IMR-90 (cell line): ENCODE results near the gene SLC48A1. TPM values are rescaled to one million over a fixed set of nuclear protein-coding genes. Genes with fewer than 3 reads are reported as not detected.

Experiments used
- ATAC-seq: fragments of 200-7000 bp; cut with Tn5 transposase; 2 replicates; pipeline ENCODE4 v1.9.1; 2020; ENCODE audit warnings: low read depth, mild to moderate bottlenecking, moderate library complexity
- BruUV-seq: library from RNA; stranded (reverse); fragments of 400-500 nt; replicated peaks from 2 replicates; lab custom pipeline; 2021; lab: Mats Ljungman, UMichigan
- CTCF ChIA-PET: fragments of 300-600 bp; formaldehyde crosslinking; extraction: SDS; loops from one replicate; lab custom pipeline; 2021; ENCODE audit warnings: antibody characterized with exemption; lab: Yijun Ruan, JAX
- POLR2A ChIA-PET: fragments of 300-600 bp; sonication (Branson Sonifier 250); formaldehyde crosslinking; loops from one replicate; lab custom pipeline; 2022; ENCODE audit warnings: antibody characterized with exemption; ENCODE audit not compliant: unreplicated experiment; lab: Charles Lee
- DNase-seq: peaks from one replicate; pipeline ENCODE4 v3.0.0; 2013
- H2AFZ ChIP-seq: replicated peaks from 2 replicates; pipeline ENCODE3; 2013; ENCODE audit warnings: low read length, mild to moderate bottlenecking; ENCODE audit not compliant: poor library complexity
- H2AK5ac ChIP-seq: 2 replicates; pipeline ENCODE4 v1.6.1; 2013; ENCODE audit warnings: low read depth, low read length, inconsistent platforms
- H2AK9ac ChIP-seq: replicated peaks from 2 replicates; pipeline ENCODE3; 2013; ENCODE audit warnings: mild to moderate bottlenecking, low read depth, low read length, moderate library complexity; ENCODE audit not compliant: poor library complexity
- H2BK120ac ChIP-seq: 2 replicates; pipeline ENCODE4 v1.6.1; 2013; ENCODE audit warnings: low read depth, low read length, inconsistent platforms
- H2BK15ac ChIP-seq: 3 replicates; pipeline ENCODE4 v1.6.1; 2013; ENCODE audit warnings: low read depth, low read length, inconsistent platforms
- H2BK20ac ChIP-seq: 2 replicates; pipeline ENCODE4 v1.6.1; 2013; ENCODE audit warnings: low read depth, mild to moderate bottlenecking, inconsistent platforms, low read length, moderate library complexity
- H2BK5ac ChIP-seq: 2 replicates; pipeline ENCODE4 v1.6.1; 2013; ENCODE audit warnings: mild to moderate bottlenecking, low read depth, low read length, inconsistent platforms; ENCODE audit not compliant: poor library complexity, severe bottlenecking
- H3K14ac ChIP-seq: replicated peaks from 2 replicates; pipeline ENCODE4 v1.6.1; 2013; ENCODE audit warnings: low read depth, low read length, inconsistent platforms
- H3K18ac ChIP-seq: 2 replicates; pipeline ENCODE4 v1.6.1; 2013; ENCODE audit warnings: low read depth, low read length, control low read depth
- H3K23ac ChIP-seq: 2 replicates; pipeline ENCODE4 v1.6.1; 2013; ENCODE audit warnings: low read depth, low read length, inconsistent platforms
- H3K27ac ChIP-seq: 2 replicates; pipeline ENCODE4 v1.5.1; 2013; ENCODE audit warnings: mild to moderate bottlenecking, control low read depth, low read length; ENCODE audit not compliant: insufficient read depth
- H3K27me3 ChIP-seq: 2 replicates; pipeline ENCODE4 v1.6.1; 2013; ENCODE audit warnings: low read length; ENCODE audit not compliant: control insufficient read depth, insufficient read depth
- H3K36me3 ChIP-seq: 2 replicates; pipeline ENCODE4 v1.6.1; 2013; ENCODE audit warnings: low read length, mixed read lengths; ENCODE audit not compliant: control insufficient read depth, insufficient read depth
- H3K4ac ChIP-seq: 2 replicates; pipeline ENCODE4 v1.6.1; 2013; ENCODE audit warnings: low read depth, low read length, inconsistent platforms
- H3K4me1 ChIP-seq: 2 replicates; pipeline ENCODE4 v1.6.1; 2013; ENCODE audit warnings: low read length, mixed read lengths; ENCODE audit not compliant: control insufficient read depth, insufficient read depth
- H3K4me2 ChIP-seq: 2 replicates; pipeline ENCODE4 v1.6.1; 2013; ENCODE audit warnings: low read depth, mild to moderate bottlenecking, control low read depth, low read length, moderate library complexity
- H3K4me3 ChIP-seq: 2 replicates; pipeline ENCODE4 v1.5.1; 2013; ENCODE audit warnings: low read depth, mild to moderate bottlenecking, control low read depth, low read length, moderate library complexity; ENCODE audit not compliant: insufficient read depth
- H3K56ac ChIP-seq: 2 replicates; pipeline ENCODE4 v1.6.1; 2013; ENCODE audit warnings: low read length, inconsistent platforms; ENCODE audit not compliant: insufficient read depth; ENCODE audit errors: extremely low read depth
- H3K79me1 ChIP-seq, 2 experiments: 2 replicates each; pipeline ENCODE4 v1.6.1; 2013; ENCODE audit warnings: low read length in 2 of 2, inconsistent platforms in 1 of 2, low read depth in 1 of 2
- H3K9ac ChIP-seq: 2 replicates; pipeline ENCODE4 v1.6.1; 2013; ENCODE audit warnings: low read depth, low read length, control low read depth
- H3K9me1 ChIP-seq: 2 replicates; pipeline ENCODE4 v1.6.1; 2013; ENCODE audit warnings: low read length, inconsistent platforms; ENCODE audit not compliant: insufficient read depth
- H3K9me3 ChIP-seq: 2 replicates; pipeline ENCODE4 v1.6.1; 2013; ENCODE audit warnings: low read length; ENCODE audit not compliant: control insufficient read depth, insufficient read depth
- H4K20me1 ChIP-seq: 2 replicates; pipeline ENCODE4 v1.6.1; 2013; ENCODE audit warnings: low read length, inconsistent platforms; ENCODE audit not compliant: insufficient read depth
- H4K5ac ChIP-seq: 2 replicates; pipeline ENCODE4 v1.6.1; 2013; ENCODE audit warnings: mild to moderate bottlenecking, low read depth, low read length, control low read depth
- H4K8ac ChIP-seq, 2 experiments: 2 replicates each; pipeline ENCODE4 v1.6.1; 2013; ENCODE audit warnings: low read depth in 2 of 2, low read length in 2 of 2, control low read depth in 1 of 2, inconsistent platforms in 1 of 2
- H4K91ac ChIP-seq: 2 replicates; pipeline ENCODE4 v1.6.1; 2013; ENCODE audit warnings: low read depth, low read length, inconsistent platforms; ENCODE audit not compliant: insufficient read depth
- BHLHE40 ChIP-seq: fragments of 150-350 bp; IDR thresholded peaks from 2 replicates; pipeline ENCODE4 v1.6.1; 2016; ENCODE audit warnings: mild to moderate bottlenecking, low read depth, low read length
- CTCF ChIP-seq: conservative IDR thresholded peaks from 2 replicates; pipeline ENCODE4 v1.5.1; 2012; ENCODE audit warnings: mild to moderate bottlenecking, low read depth, low read length, improper control_type of control experiment
- FOS ChIP-seq: fragments of 150-350 bp; IDR thresholded peaks from 2 replicates; pipeline ENCODE4 v1.6.1; 2016; ENCODE audit warnings: low read depth, low read length
- MAZ ChIP-seq: IDR thresholded peaks from 2 replicates; pipeline ENCODE4 v1.6.1; 2012; ENCODE audit warnings: low read depth, mild to moderate bottlenecking, low read length, improper control_type of control experiment, moderate library complexity, borderline replicate concordance
- MXI1 ChIP-seq: IDR thresholded peaks from 2 replicates; pipeline ENCODE4 v1.6.1; 2012; ENCODE audit warnings: low read depth, mild to moderate bottlenecking, low read length, moderate library complexity, borderline replicate concordance
- NFE2L2 ChIP-seq: fragments of 150-350 bp; IDR thresholded peaks from 2 replicates; pipeline ENCODE4 v1.6.1; 2016; ENCODE audit warnings: low read depth, mild to moderate bottlenecking, low read length
- RAD21 ChIP-seq: IDR thresholded peaks from 2 replicates; pipeline ENCODE4 v1.6.1; 2012; ENCODE audit warnings: low read length, improper control_type of control experiment
- USF2 ChIP-seq: fragments of 150-350 bp; IDR thresholded peaks from 2 replicates; pipeline ENCODE4 v1.6.1; 2017; ENCODE audit warnings: mild to moderate bottlenecking, antibody characterized with exemption, low read length, low read depth
- WGBS, 2 experiments: methylation state at CpG; one replicate each; pipeline versions ENCODE4 v1.1.5 to v1.1.7; 2013; ENCODE audit warnings: missing lambda C conversion rate in 2 of 2; ENCODE audit not compliant: insufficient read length in 1 of 2; ENCODE audit errors: extremely low coverage in 2 of 2; 5-methylcytosine and 5-hydroxymethylcytosine counted together
- dilution Hi-C: fragments of 300-500 bp; cut with HindIII; formaldehyde crosslinking; loops from one replicate; pipeline ENCODE4 v1.14.3; 2018; ENCODE audit warnings: low sequenced_read_pairs; ENCODE audit not compliant: unreplicated experiment
- in situ Hi-C: fragments of 300-500 bp; cut with MboI; formaldehyde crosslinking; loops from 3 replicates; pipeline ENCODE4 v1.14.3; 2019; ENCODE audit warnings: low sequenced_read_pairs, inconsistent platforms, mixed read lengths
- intact Hi-C: fragments of 100-400 bp; cut with micrococcal nuclease; formaldehyde crosslinking; loops from 2 replicates; pipeline ENCODE4 v1.10.0; 2022
- polyA plus RNA-seq, 3 experiments: library from polyadenylated mRNA; depleted of rRNA; stranded (reverse); fragments of >200 nt; gene quantifications; 2 replicates each; pipeline ENCODE4 v1.2.3, GENCODE V29; 2012; ENCODE audit warnings: low replicate concordance in 1 of 3
- total RNA-seq: library from RNA; depleted of rRNA; stranded (reverse); fragments of >200 nt; gene quantifications from 2 replicates; pipeline ENCODE4 v1.2.3, GENCODE V29; 2012

Gene SLC48A1
- total and polyA plus RNA-seq, 2 of the 4 experiments (the other 2 are of a cell fraction) = 4.8 to 5.9 TPM

GRCh38 chr12:47750916-47751470 lies 22.0 kb upstream of the SLC48A1 start:
- Histone ChIP-seq H3K14ac (no peak overlapping the region), H3K9me1 (peaks cover 9% of the 10 kb centered on the region; the same call in 1 of the 2 replicates), H3K56ac (no peak overlapping the region), H3K9me3 (no peaks in the 10 kb centered on the region), H3K4ac (no peak overlapping the region), H3K4me1 (peaks cover 12% of the 10 kb centered on the region), H2AFZ (no peak overlapping the region), H4K5ac (no peak overlapping the region), H3K27ac (no peak overlapping the region), H3K23ac (no peak overlapping the region), H2BK5ac (no peak overlapping the region), H2BK120ac (no peak overlapping the region), H3K9ac (no peak overlapping the region), H4K91ac (no peak overlapping the region), H4K20me1 (no peaks in the 10 kb centered on the region), H2BK20ac (no peak overlapping the region), H3K79me1 (no peaks in the 10 kb centered on the region), H3K4me2 (no peak overlapping the region), H2BK15ac (no peak overlapping the region), H4K8ac (no peak overlapping the region), H3K36me3 (no peaks in the 10 kb centered on the region), H3K4me3 (no peak overlapping the region), H2AK5ac (no peak overlapping the region), H3K18ac (no peak overlapping the region), H3K27me3 (peaks cover 10% of the 10 kb centered on the region; the same call in 1 of the 2 replicates), H2AK9ac (no peak overlapping the region)
- TF ChIP-seq BHLHE40 = no peak
- no peak for TF ChIP-seq USF2
- TF ChIP-seq NFE2L2 = no peak
- TF ChIP-seq RAD21 = no peak
- TF ChIP-seq FOS = no peak
- TF ChIP-seq CTCF = no peak
- no peak for TF ChIP-seq MXI1
- no peak for TF ChIP-seq MAZ
- in situ Hi-C loops = no loop called here
- no CpG with 5 or more reads among the region's 19 CpGs for WGBS, 2 experiments
- dilution Hi-C loops = no loop called here
- POLR2A ChIA-PET = no interaction called here
- no TSS peak for BruUV-seq
- no peak for ATAC-seq
- DNase-seq = no peak
- intact Hi-C loops = no loop called here
- CTCF ChIA-PET = interaction anchor here (1.5 kb wide), 1 partner anchor 9 kb away, joined by 10 read pairs; no protein-coding TSS in a partner anchor
